HepG2 (cell line): ENCODE results near the gene ERV3-1. TPM values are rescaled to one million over a fixed set of nuclear protein-coding genes. Genes with fewer than 3 reads are reported as not detected.

Experiments
- ATAC-seq: fragments of 200-7000 bp; cut with Tn5 transposase; 3 replicates; pipeline ENCODE4 v1.9.1; 2020; ENCODE audit warnings: mild to moderate bottlenecking, moderate library complexity
- BruUV-seq: library from RNA; stranded (reverse); fragments of 400-500 nt; replicated peaks from 2 replicates; lab custom pipeline; 2021; lab: Mats Ljungman, UMichigan
- CTCF ChIA-PET: fragments of 300-600 bp; formaldehyde crosslinking; extraction: SDS; loops from one replicate; lab custom pipeline; 2021; ENCODE audit warnings: low total read pairs, inconsistent platforms, low intra/inter-chr PET ratio; lab: Yijun Ruan, JAX
- POLR2A ChIA-PET: fragments of 350-600 bp; sonication (Branson Sonifier 250); formaldehyde crosslinking; loops from one replicate; lab custom pipeline; 2020; ENCODE audit warnings: antibody characterized with exemption, inconsistent platforms; lab: Yijun Ruan, JAX
- DNase-seq: peaks from one replicate; pipeline ENCODE4 v3.0.0-alpha.2; 2015; ENCODE audit warnings: low spot score
- FAIRE-seq: peaks from 3 replicates; lab custom pipeline; 2011; peaks lifted over from hg19 to GRCh38; lab: Jason Lieb, UNC
- H2AFZ ChIP-seq: one replicate; pipeline ENCODE4 v1.6.1; 2011; ENCODE audit warnings: low read length, inconsistent platforms
- H3K27ac ChIP-seq: fragments of 300-600 bp; 3 replicates; pipeline ENCODE4 v1.8.0; 2011; ENCODE audit warnings: mixed run types, mild to moderate bottlenecking, mixed read lengths, low read length, inconsistent platforms; ENCODE audit not compliant: insufficient read depth; ENCODE audit errors: extremely low read length
- H3K27me3 ChIP-seq, 2 experiments: fragments of 200-600 bp in 1 of 2; 2 replicates in 1 of 2; 3 replicates in 1 of 2; pipeline versions ENCODE4 v1.6.0 to v1.8.0; 2011; ENCODE audit warnings: low read length in 2 of 2, mild to moderate bottlenecking in 2 of 2, moderate library complexity in 2 of 2, inconsistent platforms in 1 of 2; ENCODE audit not compliant: insufficient read depth in 2 of 2, control insufficient read depth in 1 of 2
- H3K36me3 ChIP-seq, 2 experiments: fragments of 200-600 bp in 1 of 2; replicated peaks in 1 of 2; 2 replicates in 1 of 2; 3 replicates in 1 of 2; pipeline versions ENCODE4 v1.5.1 to v1.8.0; 2011; ENCODE audit warnings: low read length in 2 of 2, inconsistent platforms in 1 of 2; ENCODE audit not compliant: insufficient read depth in 2 of 2, control insufficient read depth in 1 of 2
- H3K4me1 ChIP-seq: 2 replicates; pipeline ENCODE4 v1.5.1; 2012; ENCODE audit warnings: low read length, inconsistent platforms; ENCODE audit not compliant: insufficient read depth
- H3K4me2 ChIP-seq: 2 replicates; pipeline ENCODE4 v1.6.0; 2011; ENCODE audit warnings: low read depth, low read length, inconsistent platforms
- H3K4me3 ChIP-seq, 3 experiments: fragments of 200-600 bp in 1 of 3; sonication (generic), shearing (Covaris generic) in 1 of 3; replicated peaks in 1 of 3; 2 replicates each; pipeline ENCODE4 v1.5.1; 2011 to 2016; ENCODE audit warnings: low read length in 3 of 3, inconsistent platforms in 2 of 3, low read depth in 2 of 3, mild to moderate bottlenecking in 2 of 3, control low read depth in 1 of 3, mixed read lengths in 1 of 3; ENCODE audit not compliant: insufficient read depth in 1 of 3
- H3K79me2 ChIP-seq: one replicate; pipeline ENCODE4 v1.6.1; 2011; ENCODE audit warnings: low read length, inconsistent platforms; ENCODE audit not compliant: insufficient read depth
- H3K9ac ChIP-seq: 2 replicates; pipeline ENCODE4 v1.6.0; 2011; ENCODE audit warnings: mild to moderate bottlenecking, low read depth, low read length, inconsistent platforms; ENCODE audit not compliant: insufficient read depth
- H3K9me3 ChIP-seq: 2 replicates; pipeline ENCODE4 v1.5.1; 2012; ENCODE audit warnings: mild to moderate bottlenecking, low read length
- H4K20me1 ChIP-seq: 2 replicates; pipeline ENCODE4 v1.6.0; 2011; ENCODE audit warnings: inconsistent platforms, mild to moderate bottlenecking, low read length, moderate library complexity; ENCODE audit not compliant: insufficient read depth
- CBX1 ChIP-seq: IDR thresholded peaks from one replicate; pipeline ENCODE4 v1.6.1; 2016; ENCODE audit warnings: antibody characterized with exemption, low read depth
- FOXM1 ChIP-seq: sonication (generic); formaldehyde crosslinking; IDR thresholded peaks from 2 replicates; pipeline ENCODE4 v1.5.0; 2020; ENCODE audit warnings: missing genetic modification reagents
- FOXO4 ChIP-seq: sonication (generic); formaldehyde crosslinking; conservative IDR thresholded peaks from 2 replicates; pipeline ENCODE4 v1.8.1; 2023; ENCODE audit warnings: missing genetic modification reagents
- KDM2A ChIP-seq: sonication (generic); formaldehyde crosslinking; IDR thresholded peaks from 2 replicates; pipeline ENCODE4 v1.4.0; 2020; ENCODE audit warnings: low read depth, missing genetic modification reagents, borderline replicate concordance
- PAF1 ChIP-seq: IDR thresholded peaks from 2 replicates; pipeline ENCODE4 v1.6.1; 2016; ENCODE audit warnings: missing genetic modification reagents, missing compliant biosample characterization
- SIN3A ChIP-seq: IDR thresholded peaks from 2 replicates; pipeline ENCODE4 v1.6.1; 2011; ENCODE audit warnings: low read depth, mild to moderate bottlenecking, control low read depth, low read length, borderline replicate concordance
- THAP11 ChIP-seq: IDR thresholded peaks from 2 replicates; pipeline ENCODE4 v1.6.1; 2016; ENCODE audit warnings: missing biosample characterization, missing genetic modification reagents
- ZNF441 ChIP-seq: sonication (generic); formaldehyde crosslinking; IDR thresholded peaks from 2 replicates; pipeline ENCODE4 v1.7.0; 2021; ENCODE audit warnings: missing genetic modification reagents, borderline replicate concordance
- ZNF652 ChIP-seq: IDR thresholded peaks from 2 replicates; pipeline ENCODE4 v1.6.1; 2016; ENCODE audit warnings: low read depth, borderline replicate concordance
- ZNF746 ChIP-seq: sonication (generic); formaldehyde crosslinking; IDR thresholded peaks from 2 replicates; pipeline ENCODE4 v1.8.0; 2022; ENCODE audit warnings: mild to moderate bottlenecking, missing genetic modification reagents
- ZNF792 ChIP-seq: IDR thresholded peaks from 2 replicates; pipeline ENCODE4 v1.6.1; 2016
- ZNF816 ChIP-seq: sonication (generic); formaldehyde crosslinking; IDR thresholded peaks from 2 replicates; pipeline ENCODE4 v1.8.0; 2022; ENCODE audit warnings: missing genetic modification reagents, mild to moderate bottlenecking, borderline replicate concordance
- ZSCAN21 ChIP-seq: sonication (generic); formaldehyde crosslinking; IDR thresholded peaks from 2 replicates; pipeline ENCODE4 v1.8.0; 2022; ENCODE audit warnings: mild to moderate bottlenecking, missing genetic modification reagents, moderate library complexity, borderline replicate concordance
- ZSCAN31 ChIP-seq: sonication (generic); formaldehyde crosslinking; IDR thresholded peaks from 2 replicates; pipeline ENCODE4 v1.5.0; 2020; ENCODE audit warnings: low read depth, mild to moderate bottlenecking, missing genetic modification reagents
- WGBS: methylation state at CpG from one replicate; pipeline ENCODE4 v1.1.6; 2017; ENCODE audit warnings: low lambda C conversion rate; 5-methylcytosine and 5-hydroxymethylcytosine counted together
- in situ Hi-C: cut with HindIII; loops from 2 replicates; pipeline ENCODE4 v1.10.0; 2017; ENCODE audit warnings: low pct_unique_long_range_greater_than_20kb; ENCODE audit not compliant: extremely low pct_ligation_motif_present
- intact Hi-C: fragments of 100-400 bp; cut with micrococcal nuclease; formaldehyde crosslinking; loops from one replicate; pipeline ENCODE4 v1.10.0; 2022; ENCODE audit not compliant: unreplicated experiment
- polyA plus RNA-seq, 8 experiments: library from polyadenylated mRNA; depleted of rRNA in 3 of 8; stranded (reverse) in 7 of 8; unstranded in 1 of 8; fragments of >200 nt; fragmentation: Illumina TruSeq in 4 of 8; extraction: Trizol in 4 of 8; gene quantifications; 2 replicates each; pipeline versions ENCODE4 v1.2.1 to v1.2.3, GENCODE V29; 2011 to 2016; ENCODE audit warnings: low read depth in 4 of 8, missing spikeins in 1 of 8, mixed read lengths in 1 of 8; ENCODE audit not compliant: insufficient read depth in 1 of 8
- total RNA-seq, 5 experiments: library from RNA; depleted of rRNA; stranded (reverse); fragments of >200 nt; fragmentation: Illumina TruSeq; extraction: Trizol; gene quantifications; 2 replicates each; pipeline ENCODE4 v1.2.3, GENCODE V29; 2016; ENCODE audit warnings: low read depth in 1 of 5
- TF ChIP-seq, protein P1 (sequence below): sonication (generic); formaldehyde crosslinking; IDR thresholded peaks from 2 replicates; pipeline ENCODE4 v1.9.0; 2022; ENCODE audit warnings: missing genetic modification reagents, mild to moderate bottlenecking, borderline replicate concordance
- TF ChIP-seq, protein P2 (sequence below): sonication (generic); formaldehyde crosslinking; IDR thresholded peaks from 2 replicates; pipeline ENCODE4 v1.4.0; 2020; ENCODE audit warnings: low read depth, missing genetic modification reagents

ERV3-1 gene
- total and polyA plus RNA-seq, 2 of the 13 experiments (the other 11 are each of a cell fraction or from before 2014, with no cell fraction given): 20.4 to 86.3 TPM

DNA sequence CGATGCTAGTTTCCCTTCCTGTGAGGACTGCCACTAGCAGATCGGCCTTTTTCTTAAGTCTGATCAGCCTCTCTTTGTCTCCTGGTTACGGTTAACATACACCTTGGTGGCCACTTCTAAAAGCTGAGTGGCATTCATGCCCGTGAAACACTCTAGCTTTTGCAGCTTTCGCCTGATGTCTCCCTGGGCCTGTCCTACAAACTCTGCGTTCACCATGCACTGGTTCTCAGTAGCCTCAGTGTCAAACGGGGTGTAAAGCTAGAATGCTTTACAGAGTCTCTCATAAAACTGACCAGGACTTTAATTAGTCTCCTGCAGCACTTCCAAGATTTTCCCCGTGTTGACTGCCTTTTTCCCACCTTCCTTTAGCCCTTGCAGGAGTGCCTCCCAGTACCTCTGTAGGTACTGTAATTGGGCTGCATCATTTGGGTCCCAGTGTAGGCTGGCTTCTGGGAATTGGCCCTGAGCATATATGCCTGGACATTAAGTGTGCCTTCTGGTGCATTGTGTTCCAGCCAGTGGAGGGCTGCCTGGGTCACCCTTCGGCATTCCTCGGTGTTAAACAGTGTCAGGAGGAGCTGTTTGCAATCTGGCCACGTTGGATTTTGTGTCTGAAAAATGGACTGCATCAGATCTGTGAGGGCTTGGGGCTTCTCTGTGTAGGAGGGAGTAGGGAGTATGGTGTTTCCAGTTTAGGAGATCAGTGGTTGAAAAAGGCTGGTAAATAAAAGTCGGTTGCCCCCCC lies 9.2 kb downstream of the ERV3-1 start (continued):
- TF ChIP-seq, protein P1, sequence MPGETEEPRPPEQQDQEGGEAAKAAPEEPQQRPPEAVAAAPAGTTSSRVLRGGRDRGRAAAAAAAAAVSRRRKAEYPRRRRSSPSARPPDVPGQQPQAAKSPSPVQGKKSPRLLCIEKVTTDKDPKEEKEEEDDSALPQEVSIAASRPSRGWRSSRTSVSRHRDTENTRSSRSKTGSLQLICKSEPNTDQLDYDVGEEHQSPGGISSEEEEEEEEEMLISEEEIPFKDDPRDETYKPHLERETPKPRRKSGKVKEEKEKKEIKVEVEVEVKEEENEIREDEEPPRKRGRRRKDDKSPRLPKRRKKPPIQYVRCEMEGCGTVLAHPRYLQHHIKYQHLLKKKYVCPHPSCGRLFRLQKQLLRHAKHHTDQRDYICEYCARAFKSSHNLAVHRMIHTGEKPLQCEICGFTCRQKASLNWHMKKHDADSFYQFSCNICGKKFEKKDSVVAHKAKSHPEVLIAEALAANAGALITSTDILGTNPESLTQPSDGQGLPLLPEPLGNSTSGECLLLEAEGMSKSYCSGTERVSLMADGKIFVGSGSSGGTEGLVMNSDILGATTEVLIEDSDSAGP (CRISPR knock-in tag): peak; percentile 29; the same call in 1 of the 2 replicates
- TF ChIP-seq SIN3A: no peak
- no peak for TF ChIP-seq FOXM1
- peak; percentile 50 for TF ChIP-seq KDM2A (CRISPR knock-in tag)

GRCh38 chr7:64996305-64996704 lies 10.2 kb downstream of the ERV3-1 start:
- in situ Hi-C loops: no loop called here
- Histone ChIP-seq H2AFZ (no peak overlapping the region), H3K27ac (no peak overlapping the region), H4K20me1 (no peaks in the 10 kb centered on the region), H3K9ac (no peak overlapping the region), H3K36me3 (peaks cover 0 to 21% of the 10 kb centered on the region in 2 experiments; a peak in 3 of 5 replicates), H3K9me3 (peaks cover 29% of the 10 kb centered on the region; the same call in 1 of the 2 replicates), H3K27me3 (no peaks in the 10 kb centered on the region), H3K4me1 (peaks cover 43% of the 10 kb centered on the region), H3K4me2 (no peak overlapping the region), H3K4me3 (no peak overlapping the region), H3K79me2 (peaks cover 7% of the 10 kb centered on the region)
- intact Hi-C loops: no loop called here
- 97% methylated on average over 2 of the region's 2 CpGs for WGBS
- DNase-seq: no peak
- FAIRE-seq: no peak
- no peak for ATAC-seq
- ChIA-PET CTCF (no interaction called here), POLR2A (no interaction called here)
- no TSS peak for BruUV-seq
- no peak for TF ChIP-seq ZSCAN31 (CRISPR knock-in tag)
- TF ChIP-seq ZNF441 (CRISPR knock-in tag): 0 out of 2 replicates have a peak, but pooled peaks have one; percentile 19
- TF ChIP-seq ZNF746 (CRISPR knock-in tag): no peak
- peak; percentile 85 for TF ChIP-seq ZNF652 (CRISPR knock-in tag)
- no peak for TF ChIP-seq ZSCAN21
- no peak for TF ChIP-seq CBX1
- TF ChIP-seq, protein P2, sequence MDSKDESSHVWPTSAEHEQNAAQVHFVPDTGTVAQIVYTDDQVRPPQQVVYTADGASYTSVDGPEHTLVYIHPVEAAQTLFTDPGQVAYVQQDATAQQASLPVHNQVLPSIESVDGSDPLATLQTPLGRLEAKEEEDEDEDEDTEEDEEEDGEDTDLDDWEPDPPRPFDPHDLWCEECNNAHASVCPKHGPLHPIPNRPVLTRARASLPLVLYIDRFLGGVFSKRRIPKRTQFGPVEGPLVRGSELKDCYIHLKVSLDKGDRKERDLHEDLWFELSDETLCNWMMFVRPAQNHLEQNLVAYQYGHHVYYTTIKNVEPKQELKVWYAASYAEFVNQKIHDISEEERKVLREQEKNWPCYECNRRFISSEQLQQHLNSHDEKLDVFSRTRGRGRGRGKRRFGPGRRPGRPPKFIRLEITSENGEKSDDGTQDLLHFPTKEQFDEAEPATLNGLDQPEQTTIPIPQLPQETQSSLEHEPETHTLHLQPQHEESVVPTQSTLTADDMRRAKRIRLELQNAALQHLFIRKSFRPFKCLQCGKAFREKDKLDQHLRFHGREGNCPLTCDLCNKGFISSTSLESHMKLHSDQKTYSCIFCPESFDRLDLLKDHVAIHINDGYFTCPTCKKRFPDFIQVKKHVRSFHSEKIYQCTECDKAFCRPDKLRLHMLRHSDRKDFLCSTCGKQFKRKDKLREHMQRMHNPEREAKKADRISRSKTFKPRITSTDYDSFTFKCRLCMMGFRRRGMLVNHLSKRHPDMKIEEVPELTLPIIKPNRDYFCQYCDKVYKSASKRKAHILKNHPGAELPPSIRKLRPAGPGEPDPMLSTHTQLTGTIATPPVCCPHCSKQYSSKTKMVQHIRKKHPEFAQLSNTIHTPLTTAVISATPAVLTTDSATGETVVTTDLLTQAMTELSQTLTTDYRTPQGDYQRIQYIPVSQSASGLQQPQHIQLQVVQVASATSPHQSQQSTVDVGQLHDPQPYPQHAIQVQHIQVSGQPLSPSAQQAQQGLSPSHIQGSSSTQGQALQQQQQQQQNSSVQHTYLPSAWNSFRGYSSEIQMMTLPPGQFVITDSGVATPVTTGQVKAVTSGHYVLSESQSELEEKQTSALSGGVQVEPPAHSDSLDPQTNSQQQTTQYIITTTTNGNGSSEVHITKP: 0 out of 2 replicates have a peak, but pooled peaks have one; percentile 11
- 0 out of 2 replicates have a peak, but pooled peaks have one; percentile 30 for TF ChIP-seq ZNF816 (CRISPR knock-in tag)
- 0 out of 2 replicates have a peak, but pooled peaks have one; percentile 11 for TF ChIP-seq THAP11 (CRISPR knock-in tag)
- TF ChIP-seq ZNF792: no peak
- peak; percentile 62 for TF ChIP-seq PAF1 (CRISPR knock-in tag)
- TF ChIP-seq FOXO4 (CRISPR knock-in tag): no peak
